Adrenal gland (tissue), 5 donors: ENCODE results near the gene MRPL36.

Source experiments
- CTCF ChIP-seq, 6 experiments: fragments of 450-650 bp in 4 of 6; fragments of 200-600 bp in 2 of 6; sonication (generic) in 1 of 6; IDR thresholded peaks; 1 replicate in 5 of 6; 2 replicates in 1 of 6; pipeline versions ENCODE4 v1.5.1 to v1.8.0; 2016 to 2021; ENCODE audit warnings: antibody characterized with exemption in 6 of 6, mild to moderate bottlenecking in 2 of 6, moderate library complexity in 1 of 6
- POLR2A ChIP-seq, 2 donors: fragments of 450-650 bp; IDR thresholded peaks; one replicate each; pipeline ENCODE4 v1.6.1; 2017; ENCODE audit warnings: antibody characterized with exemption in 2 of 2, mild to moderate bottlenecking in 2 of 2, moderate library complexity in 1 of 2
- donor health status: DM: no; HTN: no; CAD: no.

- TF ChIP-seq CTCF (IDR thresholded peaks at IDR 0.05), result no peak
- TF ChIP-seq POLR2A (IDR thresholded peaks at IDR 0.05), result no peak
Observed at GRCh38 chr5:1797103-1797800, 2.4 kb downstream of the MRPL36 start.
